IMR-90 (cell line): ENCODE data around the gene OR51T1. TPM values are rescaled to one million over a fixed set of nuclear protein-coding genes. Genes with fewer than 3 reads are reported as not detected.

Experiments
- ATAC-seq: fragments of 200-7000 bp; cut with Tn5 transposase; 2 replicates; pipeline ENCODE4 v1.9.1; 2020; ENCODE audit warnings: low read depth, mild to moderate bottlenecking, moderate library complexity
- BruUV-seq: library from RNA; stranded (reverse); fragments of 400-500 nt; replicated peaks from 2 replicates; lab custom pipeline; 2021; lab: Mats Ljungman, UMichigan
- CTCF ChIA-PET: fragments of 300-600 bp; formaldehyde crosslinking; extraction: SDS; loops from one replicate; lab custom pipeline; 2021; ENCODE audit warnings: antibody characterized with exemption; lab: Yijun Ruan, JAX
- POLR2A ChIA-PET: fragments of 300-600 bp; sonication (Branson Sonifier 250); formaldehyde crosslinking; loops from one replicate; lab custom pipeline; 2022; ENCODE audit warnings: antibody characterized with exemption; ENCODE audit not compliant: unreplicated experiment; lab: Charles Lee
- DNase-seq: peaks from one replicate; pipeline ENCODE4 v3.0.0; 2013
- H2AFZ ChIP-seq: replicated peaks from 2 replicates; pipeline ENCODE3; 2013; ENCODE audit warnings: low read length, mild to moderate bottlenecking; ENCODE audit not compliant: poor library complexity
- H2AK5ac ChIP-seq: 2 replicates; pipeline ENCODE4 v1.6.1; 2013; ENCODE audit warnings: low read depth, low read length, inconsistent platforms
- H2AK9ac ChIP-seq: replicated peaks from 2 replicates; pipeline ENCODE3; 2013; ENCODE audit warnings: mild to moderate bottlenecking, low read depth, low read length, moderate library complexity; ENCODE audit not compliant: poor library complexity
- H2BK120ac ChIP-seq: 2 replicates; pipeline ENCODE4 v1.6.1; 2013; ENCODE audit warnings: low read depth, low read length, inconsistent platforms
- H2BK15ac ChIP-seq: 3 replicates; pipeline ENCODE4 v1.6.1; 2013; ENCODE audit warnings: low read depth, low read length, inconsistent platforms
- H2BK20ac ChIP-seq: 2 replicates; pipeline ENCODE4 v1.6.1; 2013; ENCODE audit warnings: low read depth, mild to moderate bottlenecking, inconsistent platforms, low read length, moderate library complexity
- H2BK5ac ChIP-seq: 2 replicates; pipeline ENCODE4 v1.6.1; 2013; ENCODE audit warnings: mild to moderate bottlenecking, low read depth, low read length, inconsistent platforms; ENCODE audit not compliant: poor library complexity, severe bottlenecking
- H3K14ac ChIP-seq: replicated peaks from 2 replicates; pipeline ENCODE4 v1.6.1; 2013; ENCODE audit warnings: low read depth, low read length, inconsistent platforms
- H3K18ac ChIP-seq: 2 replicates; pipeline ENCODE4 v1.6.1; 2013; ENCODE audit warnings: low read depth, low read length, control low read depth
- H3K23ac ChIP-seq: 2 replicates; pipeline ENCODE4 v1.6.1; 2013; ENCODE audit warnings: low read depth, low read length, inconsistent platforms
- H3K27ac ChIP-seq: 2 replicates; pipeline ENCODE4 v1.5.1; 2013; ENCODE audit warnings: mild to moderate bottlenecking, control low read depth, low read length; ENCODE audit not compliant: insufficient read depth
- H3K27me3 ChIP-seq: 2 replicates; pipeline ENCODE4 v1.6.1; 2013; ENCODE audit warnings: low read length; ENCODE audit not compliant: control insufficient read depth, insufficient read depth
- H3K36me3 ChIP-seq: 2 replicates; pipeline ENCODE4 v1.6.1; 2013; ENCODE audit warnings: low read length, mixed read lengths; ENCODE audit not compliant: control insufficient read depth, insufficient read depth
- H3K4ac ChIP-seq: 2 replicates; pipeline ENCODE4 v1.6.1; 2013; ENCODE audit warnings: low read depth, low read length, inconsistent platforms
- H3K4me1 ChIP-seq: 2 replicates; pipeline ENCODE4 v1.6.1; 2013; ENCODE audit warnings: low read length, mixed read lengths; ENCODE audit not compliant: control insufficient read depth, insufficient read depth
- H3K4me2 ChIP-seq: 2 replicates; pipeline ENCODE4 v1.6.1; 2013; ENCODE audit warnings: low read depth, mild to moderate bottlenecking, control low read depth, low read length, moderate library complexity
- H3K4me3 ChIP-seq: 2 replicates; pipeline ENCODE4 v1.5.1; 2013; ENCODE audit warnings: low read depth, mild to moderate bottlenecking, control low read depth, low read length, moderate library complexity; ENCODE audit not compliant: insufficient read depth
- H3K56ac ChIP-seq: 2 replicates; pipeline ENCODE4 v1.6.1; 2013; ENCODE audit warnings: low read length, inconsistent platforms; ENCODE audit not compliant: insufficient read depth; ENCODE audit errors: extremely low read depth
- H3K79me1 ChIP-seq, 2 experiments: 2 replicates each; pipeline ENCODE4 v1.6.1; 2013; ENCODE audit warnings: low read length in 2 of 2, inconsistent platforms in 1 of 2, low read depth in 1 of 2
- H3K9ac ChIP-seq: 2 replicates; pipeline ENCODE4 v1.6.1; 2013; ENCODE audit warnings: low read depth, low read length, control low read depth
- H3K9me1 ChIP-seq: 2 replicates; pipeline ENCODE4 v1.6.1; 2013; ENCODE audit warnings: low read length, inconsistent platforms; ENCODE audit not compliant: insufficient read depth
- H3K9me3 ChIP-seq: 2 replicates; pipeline ENCODE4 v1.6.1; 2013; ENCODE audit warnings: low read length; ENCODE audit not compliant: control insufficient read depth, insufficient read depth
- H4K20me1 ChIP-seq: 2 replicates; pipeline ENCODE4 v1.6.1; 2013; ENCODE audit warnings: low read length, inconsistent platforms; ENCODE audit not compliant: insufficient read depth
- H4K5ac ChIP-seq: 2 replicates; pipeline ENCODE4 v1.6.1; 2013; ENCODE audit warnings: mild to moderate bottlenecking, low read depth, low read length, control low read depth
- H4K8ac ChIP-seq, 2 experiments: 2 replicates each; pipeline ENCODE4 v1.6.1; 2013; ENCODE audit warnings: low read depth in 2 of 2, low read length in 2 of 2, control low read depth in 1 of 2, inconsistent platforms in 1 of 2
- H4K91ac ChIP-seq: 2 replicates; pipeline ENCODE4 v1.6.1; 2013; ENCODE audit warnings: low read depth, low read length, inconsistent platforms; ENCODE audit not compliant: insufficient read depth
- CHD1 ChIP-seq: IDR thresholded peaks from 2 replicates; pipeline ENCODE4 v1.6.1; 2012; ENCODE audit warnings: low read depth, low read length, improper control_type of control experiment
- RAD21 ChIP-seq: IDR thresholded peaks from 2 replicates; pipeline ENCODE4 v1.6.1; 2012; ENCODE audit warnings: low read length, improper control_type of control experiment
- WGBS, 2 experiments: methylation state at CpG; one replicate each; pipeline versions ENCODE4 v1.1.5 to v1.1.7; 2013; ENCODE audit warnings: missing lambda C conversion rate in 2 of 2; ENCODE audit not compliant: insufficient read length in 1 of 2; ENCODE audit errors: extremely low coverage in 2 of 2; 5-methylcytosine and 5-hydroxymethylcytosine counted together
- dilution Hi-C: fragments of 300-500 bp; cut with HindIII; formaldehyde crosslinking; loops from one replicate; pipeline ENCODE4 v1.14.3; 2018; ENCODE audit warnings: low sequenced_read_pairs; ENCODE audit not compliant: unreplicated experiment
- in situ Hi-C: fragments of 300-500 bp; cut with MboI; formaldehyde crosslinking; loops from 3 replicates; pipeline ENCODE4 v1.14.3; 2019; ENCODE audit warnings: low sequenced_read_pairs, inconsistent platforms, mixed read lengths
- intact Hi-C: fragments of 100-400 bp; cut with micrococcal nuclease; formaldehyde crosslinking; loops from 2 replicates; pipeline ENCODE4 v1.10.0; 2022
- polyA plus RNA-seq, 3 experiments: library from polyadenylated mRNA; depleted of rRNA; stranded (reverse); fragments of >200 nt; gene quantifications; 2 replicates each; pipeline ENCODE4 v1.2.3, GENCODE V29; 2012; ENCODE audit warnings: low replicate concordance in 1 of 3
- total RNA-seq: library from RNA; depleted of rRNA; stranded (reverse); fragments of >200 nt; gene quantifications from 2 replicates; pipeline ENCODE4 v1.2.3, GENCODE V29; 2012
- TF ChIP-seq, protein P1 (sequence below): fragments of 150-350 bp; IDR thresholded peaks from 2 replicates; pipeline ENCODE4 v1.6.1; 2016; ENCODE audit warnings: low read depth, mild to moderate bottlenecking, low read length, moderate library complexity, borderline replicate concordance
- TF ChIP-seq, protein P2 (sequence below): fragments of 150-350 bp; IDR thresholded peaks from 2 replicates; pipeline ENCODE4 v1.6.1; 2017; ENCODE audit warnings: mild to moderate bottlenecking, antibody characterized with exemption, low read length, low read depth

Gene OR51T1
- total and polyA plus RNA-seq, 2 of the 4 experiments (the other 2 are of a cell fraction) = not detected

DNA sequence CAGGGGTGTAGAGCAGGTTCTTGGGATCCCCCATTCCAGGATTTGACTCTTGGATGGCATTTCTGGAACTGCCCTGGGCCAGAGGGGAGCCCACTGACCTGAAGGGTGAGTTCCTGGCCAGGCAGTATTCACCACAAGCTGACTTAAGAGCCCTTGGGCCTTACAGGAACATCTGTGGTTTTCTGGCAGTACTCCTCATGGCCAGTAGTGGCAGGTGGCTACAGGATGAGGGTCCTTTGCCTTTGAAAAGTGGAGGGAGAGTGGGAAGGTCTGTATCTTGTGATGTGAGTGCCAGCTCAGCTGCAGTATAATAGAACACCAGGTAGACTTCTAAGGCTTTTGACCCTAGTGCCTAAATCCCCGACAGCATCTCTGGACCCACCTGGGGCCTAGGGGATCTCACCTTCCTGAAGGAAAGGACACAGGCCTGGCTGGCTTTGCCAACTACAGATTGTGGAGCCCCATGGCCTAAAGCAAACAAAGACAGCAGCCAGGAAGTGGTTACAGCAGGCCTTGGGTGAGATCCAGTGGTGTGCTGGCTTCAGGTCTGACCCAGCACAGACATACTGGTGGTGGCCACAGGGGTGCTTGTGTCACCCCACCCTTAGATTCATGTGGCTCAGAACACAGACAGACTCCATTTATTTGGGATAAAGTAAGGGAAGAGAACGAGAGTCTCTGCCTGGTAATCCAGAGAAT lies 41.7 kb upstream of the OR51T1 start:
- H3K9me1 ChIP-seq = 0 out of 2 replicates have a peak, but pooled peaks cover 3% of the 10 kb centered on the region
- no peaks in the 10 kb centered on the region for H4K20me1 ChIP-seq
- no peak overlapping the region for H2AK9ac ChIP-seq
- POLR2A ChIA-PET = no interaction called here
- no peak overlapping the region for H3K14ac ChIP-seq
- H2BK120ac ChIP-seq = 0 out of 2 replicates have a peak overlapping the region, but pooled peaks have one; percentile 8
- H2AFZ ChIP-seq = peak overlapping the region; percentile 43
- 0 out of 2 replicates have a peak, but pooled peaks cover 3% of the 10 kb centered on the region for H3K4me1 ChIP-seq
- no peak overlapping the region for H4K5ac ChIP-seq
- no peak overlapping the region for H4K8ac ChIP-seq
- CTCF ChIA-PET = no interaction called here
- no peak overlapping the region for H3K18ac ChIP-seq
- H3K4me2 ChIP-seq = no peak overlapping the region
- in situ Hi-C loops = no loop called here
- no CpG with 5 or more reads among the region's 2 CpGs for WGBS, 2 experiments
- H2BK5ac ChIP-seq = no peak overlapping the region
- no peaks in the 10 kb centered on the region for H3K79me1 ChIP-seq
- no peaks in the 10 kb centered on the region for H3K36me3 ChIP-seq
- ATAC-seq (no peak), DNase-seq (no peak)
- H3K9me3 ChIP-seq = no peaks in the 10 kb centered on the region
- H2BK15ac ChIP-seq = no peak overlapping the region
- no peak overlapping the region for H3K9ac ChIP-seq
- no peak overlapping the region for H3K23ac ChIP-seq
- intact Hi-C loops = no loop called here
- no peak overlapping the region for H3K27ac ChIP-seq
- no peak overlapping the region for H3K56ac ChIP-seq
- no TSS peak for BruUV-seq
- no peak overlapping the region for H2BK20ac ChIP-seq
- TF ChIP-seq, protein P1, sequence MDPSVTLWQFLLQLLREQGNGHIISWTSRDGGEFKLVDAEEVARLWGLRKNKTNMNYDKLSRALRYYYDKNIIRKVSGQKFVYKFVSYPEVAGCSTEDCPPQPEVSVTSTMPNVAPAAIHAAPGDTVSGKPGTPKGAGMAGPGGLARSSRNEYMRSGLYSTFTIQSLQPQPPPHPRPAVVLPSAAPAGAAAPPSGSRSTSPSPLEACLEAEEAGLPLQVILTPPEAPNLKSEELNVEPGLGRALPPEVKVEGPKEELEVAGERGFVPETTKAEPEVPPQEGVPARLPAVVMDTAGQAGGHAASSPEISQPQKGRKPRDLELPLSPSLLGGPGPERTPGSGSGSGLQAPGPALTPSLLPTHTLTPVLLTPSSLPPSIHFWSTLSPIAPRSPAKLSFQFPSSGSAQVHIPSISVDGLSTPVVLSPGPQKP = no peak
- TF ChIP-seq CHD1 = no peak
- TF ChIP-seq RAD21 = no peak
- TF ChIP-seq, protein P2, sequence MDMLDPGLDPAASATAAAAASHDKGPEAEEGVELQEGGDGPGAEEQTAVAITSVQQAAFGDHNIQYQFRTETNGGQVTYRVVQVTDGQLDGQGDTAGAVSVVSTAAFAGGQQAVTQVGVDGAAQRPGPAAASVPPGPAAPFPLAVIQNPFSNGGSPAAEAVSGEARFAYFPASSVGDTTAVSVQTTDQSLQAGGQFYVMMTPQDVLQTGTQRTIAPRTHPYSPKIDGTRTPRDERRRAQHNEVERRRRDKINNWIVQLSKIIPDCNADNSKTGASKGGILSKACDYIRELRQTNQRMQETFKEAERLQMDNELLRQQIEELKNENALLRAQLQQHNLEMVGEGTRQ = no peak
- no peak overlapping the region for H4K91ac ChIP-seq
- H3K4ac ChIP-seq = no peak overlapping the region
- H3K4me3 ChIP-seq = no peak overlapping the region
- H3K27me3 ChIP-seq = no peaks in the 10 kb centered on the region; the same call in 1 of the 2 replicates
- dilution Hi-C loops = no loop called here
- H2AK5ac ChIP-seq = no peak overlapping the region
